NCI-H2107 (cell line): ENCODE measurements around the gene MAGI2.
"Not testable (repeated sequence)": the region's sequence is repeated elsewhere in the genome, so short reads cannot be mapped to it uniquely, and the experiment has no call there.

Experiments used
- DNase-seq: peaks from one replicate; lab custom pipeline; 2025; lab: John Stamatoyannopoulos, UW

MAGI2 gene

GRCh38 chr7:79050603-79051002 lies 402.9 kb downstream of the MAGI2 start:
- DNase-seq = no peak

DNA sequence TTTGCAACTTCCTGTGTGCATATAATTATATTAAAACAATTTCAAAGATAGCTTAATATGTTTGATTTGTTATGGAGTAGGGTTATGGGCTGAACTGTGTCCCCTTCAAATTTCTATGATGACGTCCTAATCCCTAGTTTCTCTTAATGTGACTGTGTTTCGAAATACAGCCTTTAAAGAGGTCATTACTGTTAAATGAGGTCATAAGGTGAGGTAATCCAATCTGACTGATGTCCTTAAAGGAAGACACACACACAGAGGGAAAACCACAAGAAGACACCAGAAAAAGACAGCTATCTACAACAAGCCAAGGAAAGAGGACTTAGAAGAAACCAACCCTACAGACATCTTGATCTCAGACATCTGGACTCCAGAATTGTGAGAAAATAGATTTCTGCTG lies 407.4 kb downstream of the MAGI2 start:
- no peak for DNase-seq

GRCh38 chr7:79037001-79037400 lies 416.5 kb downstream of the MAGI2 start:
- no peak for DNase-seq

DNA sequence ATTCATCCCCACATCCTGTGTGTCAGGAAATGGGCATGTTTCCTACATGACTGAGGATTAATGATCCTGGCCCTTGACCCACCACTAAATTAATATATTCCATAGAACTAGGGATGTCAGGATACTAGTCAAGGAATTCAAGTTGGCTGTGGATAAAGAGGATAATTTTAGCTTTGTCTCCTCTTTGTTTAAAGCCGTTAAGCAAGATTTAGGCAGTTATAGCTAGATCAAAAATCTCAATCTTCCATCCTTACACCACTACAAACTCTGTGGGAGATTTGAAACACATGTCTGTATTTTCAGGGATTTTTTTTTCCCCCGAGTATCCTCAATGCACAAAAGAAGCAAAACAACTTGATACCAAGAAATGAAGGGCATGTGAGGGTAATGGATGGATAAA lies 417.1 kb downstream of the MAGI2 start:
- no peak for DNase-seq

- no peak for DNase-seq
These were observed 417.6 kb downstream of the MAGI2 start for GRCh38 chr7:79035858-79036257.

DNA sequence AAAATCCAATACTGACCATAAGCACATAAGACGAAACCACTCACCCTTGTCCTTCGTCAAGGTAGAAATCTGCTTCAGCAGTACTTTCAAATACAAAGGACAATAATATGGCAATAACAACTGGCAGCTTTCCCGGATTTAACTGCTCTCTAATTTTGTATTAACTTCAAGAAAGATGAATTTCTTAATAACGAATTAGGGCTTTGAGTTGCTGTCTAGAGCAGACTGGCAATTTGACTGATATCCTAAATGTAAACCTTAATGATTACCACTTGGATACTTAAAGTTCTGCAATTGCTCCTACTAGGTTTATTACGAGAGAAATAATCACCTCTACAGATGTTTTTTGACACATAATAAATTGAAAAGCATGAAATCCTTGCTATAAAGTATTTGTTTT lies 418.7 kb downstream of the MAGI2 start:
- no peak for DNase-seq

- DNase-seq = not testable (repeated sequence)
These were observed 433.8 kb downstream of the MAGI2 start for GRCh38 chr7:79019711-79020110.

GRCh38 chr7:79011921-79012320 lies 441.5 kb downstream of the MAGI2 start:
- DNase-seq = no peak

- no peak for DNase-seq
These were observed 443.8 kb downstream of the MAGI2 start for GRCh38 chr7:79009647-79010046.

- DNase-seq = no peak
These were observed 444.7 kb downstream of the MAGI2 start for GRCh38 chr7:79008786-79009185.

GRCh38 chr7:78996013-78996412 lies 457.5 kb downstream of the MAGI2 start:
- no peak for DNase-seq

GRCh38 chr7:78993341-78993740 lies 460.1 kb downstream of the MAGI2 start:
- DNase-seq = no peak

DNA sequence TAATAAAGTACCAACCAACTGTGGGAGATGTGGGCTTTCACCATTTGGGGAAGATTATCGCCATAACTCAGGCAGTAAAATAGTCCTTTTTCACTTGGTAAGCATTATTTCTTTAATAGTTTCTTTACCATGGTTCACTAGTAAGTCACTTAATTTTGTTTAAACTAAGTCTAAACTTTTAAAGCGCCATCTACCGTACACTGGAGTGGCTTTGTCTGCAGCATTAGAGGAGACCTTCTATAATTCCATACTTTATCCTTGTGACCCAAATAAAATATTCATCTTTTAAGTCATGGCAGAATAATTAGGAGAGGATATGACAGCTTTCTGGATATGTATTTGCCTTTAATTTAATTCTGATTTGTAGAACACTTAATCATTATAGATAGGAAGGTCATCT lies 468.0 kb downstream of the MAGI2 start:
- no peak for DNase-seq

GRCh38 chr7:78983483-78983882 lies 470.0 kb downstream of the MAGI2 start:
- DNase-seq = no peak

DNA sequence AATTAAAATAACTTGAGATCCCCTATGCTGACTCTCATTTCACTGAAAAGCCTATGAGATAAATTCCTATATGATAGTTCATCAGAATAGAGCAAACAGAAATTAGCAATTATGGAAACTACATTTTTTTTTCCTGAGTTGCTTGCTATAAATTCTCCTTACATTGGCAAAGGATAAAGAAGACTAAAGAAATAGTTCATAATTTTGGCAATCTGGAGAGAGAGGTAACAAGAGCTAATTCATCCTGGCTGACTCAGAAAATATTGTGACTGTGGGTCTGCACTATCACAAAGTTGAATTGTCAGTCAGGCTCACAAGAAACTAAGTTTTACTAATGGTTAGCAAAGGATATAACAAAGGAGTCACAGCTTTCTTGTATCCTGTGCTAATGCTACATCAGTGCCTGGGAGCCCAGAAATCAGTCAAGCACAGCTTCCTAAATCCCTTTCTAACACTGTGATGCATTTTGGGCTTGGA lies 483.0 kb downstream of the MAGI2 start:
- no peak for DNase-seq

DNA sequence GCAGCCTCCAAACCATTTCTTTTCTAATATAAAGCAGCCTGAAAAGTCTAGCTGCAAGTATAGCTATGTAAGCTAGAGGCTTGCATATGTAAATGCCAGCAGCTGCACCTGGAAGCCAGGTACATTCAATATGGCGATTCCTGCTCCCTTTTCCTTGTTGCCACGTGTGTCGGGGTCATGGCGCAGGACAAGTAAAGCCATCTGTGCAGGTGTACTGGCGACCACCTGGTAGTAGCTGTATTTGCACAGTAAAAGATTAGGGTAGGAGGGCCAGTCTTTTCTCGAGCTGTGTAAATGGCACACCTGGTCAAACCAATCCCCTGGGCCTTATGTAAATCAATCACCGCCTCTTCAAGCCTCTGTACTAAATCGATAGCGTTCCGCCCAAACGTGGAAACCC lies 484.5 kb downstream of the MAGI2 start:
- no peak for DNase-seq

GRCh38 chr7:78967561-78967960 lies 485.9 kb downstream of the MAGI2 start:
- not testable (repeated sequence) for DNase-seq

DNA sequence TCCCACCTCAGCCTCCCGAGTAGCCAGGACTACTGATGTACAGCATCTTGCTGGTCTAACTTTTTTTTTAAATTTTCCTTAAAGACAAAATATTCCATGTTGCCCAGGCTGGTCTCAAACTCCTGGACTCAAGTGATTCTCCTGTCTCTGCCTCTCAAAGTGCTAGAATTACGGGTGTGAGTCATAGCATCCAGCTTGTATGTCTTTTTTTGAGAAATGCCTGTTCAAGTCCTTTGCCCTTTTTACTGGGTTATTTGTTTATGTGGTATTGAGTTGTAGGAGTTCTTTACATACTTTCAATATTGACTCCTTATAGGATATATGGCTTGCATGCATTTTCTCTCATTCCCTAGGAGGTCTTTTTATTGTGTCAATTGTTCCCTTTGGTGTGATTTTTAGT lies 486.4 kb downstream of the MAGI2 start:
- no peak for DNase-seq

- DNase-seq = no peak
These were observed 494.0 kb downstream of the MAGI2 start for GRCh38 chr7:78959477-78959876.

DNA sequence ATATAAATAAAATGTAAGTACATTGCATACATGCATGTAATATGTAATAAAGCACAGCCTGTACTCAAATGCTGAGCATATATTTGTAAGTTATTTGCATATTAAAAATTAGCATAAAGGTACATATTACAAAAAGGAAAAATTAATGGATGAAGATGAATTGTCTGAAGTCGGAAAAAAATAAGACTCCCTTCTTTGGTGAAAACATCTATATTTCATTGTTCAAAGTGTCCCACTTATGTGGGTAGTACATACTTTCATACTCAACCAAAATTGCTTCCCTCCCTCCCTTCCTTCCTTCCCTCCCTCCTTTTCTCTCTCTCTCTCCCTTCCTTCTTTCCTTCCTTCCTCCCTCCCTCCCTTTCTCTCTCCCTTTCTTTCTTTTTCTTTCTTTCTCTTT lies 498.1 kb downstream of the MAGI2 start:
- no peak for DNase-seq

DNA sequence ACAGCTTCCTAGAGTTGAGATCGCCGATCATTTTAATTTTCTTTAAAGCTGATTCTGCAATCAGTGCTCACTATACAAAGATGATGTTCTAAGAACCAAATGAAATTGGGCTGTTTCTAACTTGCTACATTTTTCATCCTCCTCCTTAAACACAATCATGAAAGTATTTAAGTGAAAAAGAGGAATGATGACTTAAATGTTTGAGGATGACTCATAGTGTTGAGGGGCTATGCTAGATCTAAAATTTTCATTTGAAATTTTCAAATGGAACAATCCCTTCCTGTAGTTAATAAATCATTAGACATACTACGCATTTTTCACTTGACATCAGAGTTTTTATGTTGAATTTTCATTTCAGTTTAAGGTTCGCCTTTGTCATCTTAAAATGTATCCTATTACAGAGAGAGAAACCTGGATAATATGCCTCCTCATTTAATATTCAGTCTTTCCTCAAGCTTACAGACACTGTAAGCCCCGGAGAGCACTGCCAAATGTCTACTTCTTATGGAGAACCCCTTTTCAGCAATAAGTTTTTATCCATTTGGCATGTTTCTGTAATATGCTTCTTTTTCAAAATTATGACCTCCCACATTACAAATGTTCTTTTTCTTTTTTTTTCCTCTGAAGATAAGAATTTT lies 499.6 kb downstream of the MAGI2 start:
- DNase-seq = no peak

DNA sequence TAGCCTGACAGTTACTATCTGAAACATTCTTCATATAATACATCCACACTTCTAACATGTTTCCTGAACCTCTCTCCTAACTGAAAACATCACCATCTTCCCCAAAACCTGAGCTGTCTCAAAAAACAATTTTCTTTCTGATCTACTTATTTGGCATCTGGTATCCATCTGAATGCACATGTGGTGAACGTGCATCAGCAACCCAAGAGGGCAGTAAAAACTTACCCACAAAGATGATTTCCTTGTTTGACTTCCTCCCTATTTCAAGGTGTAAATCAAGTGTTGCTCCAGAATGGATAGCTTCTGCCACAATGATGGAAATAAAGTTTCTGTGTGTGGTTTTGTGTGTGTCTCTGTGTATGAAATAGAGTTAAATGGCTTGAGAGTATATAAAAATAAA lies 500.4 kb downstream of the MAGI2 start:
- no peak for DNase-seq

- DNase-seq = no peak
These were observed 513.8 kb downstream of the MAGI2 start for GRCh38 chr7:78939669-78940068.

DNA sequence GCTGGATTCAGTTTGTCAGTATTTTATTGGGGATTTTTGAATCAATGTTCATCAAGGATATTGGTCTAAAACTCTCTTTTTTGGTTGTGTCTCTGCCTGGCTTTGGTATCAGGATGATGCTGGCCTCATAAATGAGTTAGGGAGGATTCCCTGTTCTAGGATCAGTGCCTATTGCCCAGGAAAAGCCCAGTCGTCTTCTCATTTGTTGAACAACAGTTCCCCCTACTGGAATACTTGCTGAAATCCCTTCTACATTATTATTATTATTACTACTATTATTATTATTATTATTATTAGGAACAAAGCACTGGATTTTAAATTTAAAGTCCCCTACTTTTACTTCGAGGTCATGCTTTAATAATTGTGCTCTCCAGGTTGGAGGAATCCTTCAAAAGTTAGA lies 528.9 kb downstream of the MAGI2 start:
- no peak for DNase-seq

- DNase-seq = no peak
These were observed 540.7 kb downstream of the MAGI2 start for GRCh38 chr7:78912781-78913180.
